ENCODE measurements around the gene SETBP1. TPM values are rescaled to one million over a fixed set of nuclear protein-coding genes. Genes with fewer than 3 reads are reported as not detected.

The SETBP1 gene
- total RNA-seq, 1 experiment from 2014 or later, result 0.05 TPM

GRCh38 chr18:44959013-44959412 is 278.3 kb downstream of the SETBP1 start:
- H3K4me2 ChIP-seq (ENCODE audit: low read length), result no peak overlapping the region
- DNase-seq (ENCODE audit: low read depth, low spot score) (no peak), ATAC-seq (no peak)
- H3K27ac ChIP-seq (ENCODE audit: low read depth, low read length), result no peak overlapping the region
- TF ChIP-seq REST (IDR thresholded peaks at IDR 0.05; ENCODE audit: low read depth) (no peak), ATF3 (IDR thresholded peaks at IDR 0.05) (no peak), CTCF (IDR thresholded peaks at IDR 0.05 in 2 of 3, conservative IDR thresholded peaks at IDR 0.05 in 1 of 3; ENCODE audit: borderline replicate concordance in 1 of 3, insufficient read depth in 1 of 3, low read depth in 2 of 3, low read length in 2 of 3) (no peak)
- no TSS peak for BruUV-seq (replicated peaks)
- no peaks in the 10 kb centered on the region for H3K27me3 ChIP-seq (ENCODE audit: insufficient read depth, low read length)
- no peaks in the 10 kb centered on the region for H3K36me3 ChIP-seq (ENCODE audit: control insufficient read depth in 1 of 2, insufficient read depth in 2 of 2, low read length in 2 of 2)
- POLR2A ChIA-PET, result no interaction called here
- H2AFZ ChIP-seq (ENCODE audit: low read depth, low read length, poor library complexity, severe bottlenecking), result no peak overlapping the region
- no peaks in the 10 kb centered on the region for H3K9me2 ChIP-seq (ENCODE audit: insufficient read depth)
- H3K4me3 ChIP-seq (replicated peaks in 1 of 2; ENCODE audit: low read depth in 1 of 2, low read length in 2 of 2), result no peak overlapping the region
- RAD21 ChIA-PET (ENCODE audit: low non-redundant PET in 1 of 2, low total read pairs in 2 of 2, uncharacterized antibody in 2 of 2, unreplicated experiment in 2 of 2), result no interaction called here
- H3K79me2 ChIP-seq (ENCODE audit: insufficient read depth, low read length), result no peaks in the 10 kb centered on the region
- no peak overlapping the region for H3K9ac ChIP-seq (ENCODE audit: low read length)
- intact Hi-C loops (cut with micrococcal nuclease), result no loop called here
- peaks cover 5 to 29% of the 10 kb centered on the region in 2 experiments; a peak in 2 of 4 replicates for H3K9me3 ChIP-seq (ENCODE audit: control insufficient read depth in 1 of 2, insufficient read depth in 1 of 2, low read depth in 1 of 2, low read length in 2 of 2)
- no peaks in the 10 kb centered on the region for H4K20me1 ChIP-seq (ENCODE audit: insufficient read depth)
- CTCF ChIA-PET, result no interaction called here
- no peaks in the 10 kb centered on the region for H3K4me1 ChIP-seq (ENCODE audit: control insufficient read depth in 1 of 2, insufficient read depth in 2 of 2, low read length in 2 of 2)
